Measurements from ENCODE around the gene FBXO41.
"Not testable (repeated sequence)": the region's sequence is repeated elsewhere in the genome, so short reads cannot be mapped to it uniquely, and the experiment has no call there.

The FBXO41 gene

GRCh38 chr2:73286134-73286655 is 1.9 kb upstream of the FBXO41 start:
- DNase-seq (ENCODE audit: low read depth) = no peak

DNA sequence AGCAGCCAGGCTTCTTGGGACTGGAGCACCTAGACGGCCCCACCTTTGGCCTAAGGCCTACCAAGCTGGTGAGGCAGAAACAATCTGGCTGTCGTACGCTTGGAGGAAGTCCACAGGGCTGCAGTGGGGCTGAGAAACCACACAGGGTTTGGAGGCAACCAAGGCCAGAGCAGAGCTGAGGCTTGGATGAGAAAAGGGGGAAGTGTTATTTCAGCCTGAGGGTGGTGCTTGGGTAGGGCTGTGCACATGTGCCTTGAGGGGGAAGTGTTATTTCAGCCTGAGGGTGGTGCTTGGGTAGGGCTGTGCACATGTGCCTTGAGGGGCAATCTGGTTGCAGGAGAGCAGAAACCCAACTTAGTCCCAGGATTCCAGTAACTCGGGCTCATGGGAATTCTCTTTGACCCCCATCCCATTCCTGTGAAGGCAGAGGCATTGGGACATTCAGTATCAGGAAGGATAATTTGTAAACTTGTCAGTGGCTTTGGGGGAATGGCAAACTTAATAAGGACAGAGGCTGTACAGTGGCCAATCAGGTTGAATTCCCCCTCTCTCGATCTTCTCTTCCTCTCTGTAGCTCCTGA is 971 bp upstream of the FBXO41 start:
- DNase-seq (ENCODE audit: low read depth) = no peak

DNA sequence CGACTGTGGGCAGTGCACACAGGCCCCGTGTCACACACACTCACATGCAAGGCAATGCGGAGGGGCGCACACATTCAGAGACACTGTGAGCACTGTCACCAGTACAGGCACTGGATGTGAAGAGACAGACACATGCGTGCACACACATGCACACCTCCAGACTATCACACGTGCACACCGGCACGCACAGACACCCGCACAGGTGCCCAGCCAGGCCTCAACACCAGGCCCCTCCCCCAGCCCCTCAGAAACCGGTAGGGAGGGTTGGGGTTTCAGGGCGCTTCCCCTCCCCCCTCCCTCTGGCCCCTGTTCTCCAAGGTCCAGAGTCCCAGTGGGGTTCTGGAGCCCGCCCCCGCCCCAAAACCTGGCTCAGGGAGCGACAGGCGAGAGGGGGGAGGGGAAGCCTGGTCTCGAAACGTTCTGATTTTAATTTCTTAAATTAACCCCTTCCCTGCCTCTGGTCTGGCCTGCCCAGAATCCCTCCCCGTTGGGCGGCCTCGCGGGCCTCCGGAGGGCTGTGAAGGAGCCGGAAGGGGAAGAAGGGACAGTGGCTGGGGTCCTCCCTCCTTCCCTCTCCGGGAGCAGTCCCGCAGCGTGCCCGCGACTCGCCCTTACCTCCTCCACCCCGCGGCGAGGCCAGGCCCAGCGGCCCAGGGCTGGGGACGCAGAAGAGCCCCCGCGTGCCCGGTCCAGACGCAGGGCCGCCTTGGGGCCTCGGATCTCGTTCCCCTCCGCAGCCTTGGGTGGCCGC is 558 bp downstream of the FBXO41 start:
- no peak for DNase-seq (ENCODE audit: low read depth)

- DNase-seq (ENCODE audit: low read depth) = no peak
Measured at GRCh38 chr2:73282924-73283544, 1.2 kb downstream of the FBXO41 start.

DNA sequence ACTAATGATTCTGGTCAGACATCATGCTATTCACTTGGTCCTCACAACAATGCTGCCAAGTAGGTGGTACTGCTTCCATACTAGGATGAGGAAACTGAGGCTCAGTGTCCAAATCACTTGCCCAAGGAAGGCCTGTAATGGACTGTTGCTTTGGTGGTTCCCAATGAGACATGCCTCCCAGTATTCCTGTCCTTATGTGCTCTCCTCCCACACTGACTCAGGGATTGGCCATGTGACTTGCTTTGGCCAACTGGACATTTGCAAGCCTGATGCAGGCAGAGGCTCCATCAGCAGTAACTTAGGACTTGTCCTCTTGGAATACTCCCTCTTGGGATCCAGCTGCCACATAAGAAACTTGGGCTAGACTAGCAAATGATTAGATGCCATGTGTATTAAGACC is 3.0 kb downstream of the FBXO41 start:
- no peak for DNase-seq (ENCODE audit: low read depth)

GRCh38 chr2:73279852-73280251 is 4.4 kb downstream of the FBXO41 start:
- no peak for DNase-seq (ENCODE audit: low read depth)

DNA sequence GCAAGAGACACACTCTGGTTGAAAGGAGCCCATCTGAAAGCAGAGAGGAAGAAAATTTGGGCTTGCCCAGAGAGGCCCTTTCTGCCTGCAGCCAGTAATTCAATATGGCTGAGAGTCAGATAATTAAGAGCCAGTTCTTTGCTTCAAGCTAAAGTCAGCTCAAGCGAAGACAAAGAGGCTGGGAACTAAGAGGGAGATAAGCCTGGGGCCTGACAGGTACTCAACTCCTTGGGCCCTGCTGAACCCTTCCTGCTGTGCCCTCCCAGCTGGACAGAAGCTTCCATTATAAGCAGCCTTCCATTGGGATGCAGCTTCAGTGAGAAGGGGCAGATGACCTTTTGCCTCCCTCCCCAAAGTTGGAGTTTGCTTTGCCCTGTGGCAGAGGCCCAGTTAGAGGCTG is 12.0 kb downstream of the FBXO41 start:
- DNase-seq (ENCODE audit: low read depth) = no peak

- no peak for DNase-seq (ENCODE audit: low read depth)
Measured at GRCh38 chr2:73269686-73270465, 14.4 kb downstream of the FBXO41 start.

DNA sequence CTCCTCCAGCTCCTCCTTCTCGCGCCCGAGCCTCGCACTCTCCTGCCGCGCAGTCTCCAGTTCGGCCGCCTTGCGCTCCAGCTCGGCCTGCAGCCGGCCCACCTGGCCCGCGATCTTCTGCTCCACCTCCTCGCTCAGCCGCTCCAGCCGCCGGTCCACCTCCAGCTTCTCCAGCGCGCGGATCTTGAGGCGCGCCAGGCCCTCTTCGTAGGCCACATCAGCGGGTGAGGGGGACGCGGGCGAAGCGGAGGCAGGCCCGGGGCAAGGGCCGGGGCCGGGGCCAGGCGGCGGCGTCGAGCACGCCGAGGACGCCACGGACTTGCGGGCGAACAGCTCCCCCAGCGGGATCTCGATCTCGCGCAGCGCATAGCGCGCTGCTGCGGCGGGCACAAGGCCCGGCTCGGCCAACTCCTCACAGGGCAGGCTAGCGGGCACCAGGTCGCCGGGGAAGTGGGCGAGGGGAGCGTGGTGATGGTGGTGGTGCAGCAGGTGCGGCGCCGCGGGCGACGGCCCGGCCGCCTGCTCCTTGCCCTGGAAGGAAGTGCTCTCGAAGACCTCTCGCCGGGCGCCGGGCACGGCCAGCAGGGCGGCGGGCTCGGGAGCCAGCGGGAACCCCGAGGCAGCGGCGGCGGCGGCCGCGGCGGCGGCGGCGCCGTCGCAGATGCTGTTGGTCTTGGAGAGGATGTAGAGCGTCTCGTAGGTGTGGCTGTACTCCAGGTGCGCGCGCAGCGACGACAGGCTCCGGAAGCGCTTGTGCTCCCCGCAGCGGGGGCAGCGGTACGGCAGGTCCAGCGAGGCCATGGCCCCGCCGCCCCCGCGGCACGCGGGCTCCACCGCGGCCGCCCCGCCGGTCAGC is 15.2 kb downstream of the FBXO41 start:
- DNase-seq (ENCODE audit: low read depth) = no peak

GRCh38 chr2:73268366-73268829 is 15.9 kb downstream of the FBXO41 start:
- no peak for DNase-seq (ENCODE audit: low read depth)

DNA sequence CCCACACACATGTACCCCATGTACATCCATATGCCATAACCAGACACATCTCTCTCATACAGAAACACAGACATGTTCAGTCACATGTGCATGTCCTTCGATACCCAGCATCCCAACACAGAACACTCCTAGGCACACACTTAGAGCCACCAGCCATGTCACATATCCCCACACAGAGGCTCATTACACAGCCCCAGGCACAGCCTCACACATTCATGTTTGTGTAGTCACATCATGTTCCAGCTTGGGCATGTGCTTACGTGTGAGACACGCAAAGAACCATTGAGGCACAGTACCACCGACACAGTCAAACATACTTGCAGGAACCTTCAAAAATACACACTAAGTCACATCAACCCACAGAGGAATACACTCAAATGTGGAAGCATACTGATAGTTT is 17.3 kb downstream of the FBXO41 start:
- no peak for DNase-seq (ENCODE audit: low read depth)

DNA sequence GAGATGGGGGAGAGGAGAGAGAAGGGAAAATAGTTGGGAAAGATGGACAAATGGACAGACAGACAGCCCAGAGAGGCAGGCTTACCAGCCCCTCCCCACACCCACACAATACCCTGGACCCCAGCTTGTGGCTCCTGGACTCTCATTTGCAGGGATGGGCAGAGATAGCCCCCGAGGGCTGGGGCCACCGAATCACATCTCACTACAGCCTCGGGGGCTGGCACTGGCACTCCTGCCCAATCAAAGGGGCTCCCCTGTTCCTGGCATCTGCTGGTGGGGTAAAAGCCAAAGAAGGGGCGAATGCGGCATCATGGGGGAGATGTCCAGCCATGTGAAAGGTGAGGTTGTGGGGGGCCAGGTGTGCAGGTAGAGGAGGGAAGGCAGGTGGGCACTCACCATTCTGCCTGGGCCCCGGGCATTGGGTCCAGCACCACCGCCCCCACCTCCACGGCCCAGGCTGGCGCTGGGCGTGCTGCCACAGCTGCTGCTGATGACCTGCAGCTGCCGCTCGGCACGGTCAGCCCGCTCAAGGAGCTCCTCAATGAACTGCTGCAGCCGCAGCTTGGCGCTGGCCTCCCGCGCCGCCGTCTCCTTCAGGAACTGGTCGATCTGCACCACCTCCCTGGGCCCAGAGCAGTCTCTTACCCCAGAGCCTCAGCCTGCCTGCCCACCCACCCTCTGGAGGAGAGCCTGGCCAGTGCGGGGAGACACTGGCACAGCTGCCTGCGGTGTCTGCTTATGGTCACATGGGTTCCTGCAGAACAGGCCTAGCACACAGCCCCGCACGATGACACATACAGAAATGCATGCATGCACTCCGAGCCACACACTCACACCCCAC is 18.0 kb downstream of the FBXO41 start:
- DNase-seq (ENCODE audit: low read depth) = no peak

- DNase-seq (ENCODE audit: low read depth) = no peak
Measured at GRCh38 chr2:73265298-73266060, 18.8 kb downstream of the FBXO41 start.

DNA sequence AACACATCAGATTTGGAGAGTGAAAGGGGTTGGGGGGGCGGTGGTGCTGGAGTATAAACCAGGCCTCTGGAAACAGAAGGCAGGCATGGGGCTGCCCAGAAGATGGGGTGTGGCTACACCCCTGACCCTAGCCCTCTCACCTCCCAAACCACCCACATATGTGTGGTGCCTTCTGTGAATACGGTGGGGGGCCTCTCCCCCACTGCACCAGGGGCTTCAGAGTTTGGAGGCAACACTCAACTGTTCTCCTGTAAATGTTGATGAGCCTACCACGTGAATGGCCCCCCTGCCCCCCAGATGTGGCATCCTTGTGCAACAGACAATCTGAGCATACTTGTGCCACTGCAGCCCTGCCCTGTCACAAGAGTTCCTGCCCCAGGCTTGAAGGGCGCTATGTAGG is 19.5 kb downstream of the FBXO41 start:
- no peak for DNase-seq (ENCODE audit: low read depth)

DNA sequence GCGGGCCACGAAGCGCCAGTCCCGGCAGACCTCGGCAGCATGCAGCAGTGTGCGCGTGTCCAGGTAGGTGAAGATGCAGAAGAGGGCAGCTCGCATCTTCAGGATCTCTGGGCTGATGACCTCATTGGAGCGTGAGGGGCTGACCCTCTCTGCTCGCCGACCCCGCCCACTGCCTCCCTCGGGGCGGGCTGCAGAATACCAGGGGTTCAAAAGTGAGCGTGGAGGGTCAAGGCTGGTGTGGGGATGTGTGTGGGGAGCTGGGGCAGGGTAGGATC is 20.0 kb downstream of the FBXO41 start:
- no peak for DNase-seq (ENCODE audit: low read depth)

- DNase-seq (ENCODE audit: low read depth) = no peak
Measured at GRCh38 chr2:73263540-73264331, 20.5 kb downstream of the FBXO41 start.

GRCh38 chr2:73262691-73263429 is 21.4 kb downstream of the FBXO41 start:
- DNase-seq (ENCODE audit: low read depth) = not testable (repeated sequence)

GRCh38 chr2:73262108-73262651 is 22.1 kb downstream of the FBXO41 start:
- DNase-seq (ENCODE audit: low read depth) = no peak

All from fibroblast of gingiva (primary cell).